ENCODE data around the gene NCOA1. TPM values are rescaled to one million over a fixed set of nuclear protein-coding genes. Genes with fewer than 3 reads are reported as not detected.
A peak's percentile ranks its signal among the peaks of the same experiment; 100 is the strongest.

NCOA1 gene
- total RNA-seq, 1 experiment from 2014 or later: 11.6 TPM

DNA sequence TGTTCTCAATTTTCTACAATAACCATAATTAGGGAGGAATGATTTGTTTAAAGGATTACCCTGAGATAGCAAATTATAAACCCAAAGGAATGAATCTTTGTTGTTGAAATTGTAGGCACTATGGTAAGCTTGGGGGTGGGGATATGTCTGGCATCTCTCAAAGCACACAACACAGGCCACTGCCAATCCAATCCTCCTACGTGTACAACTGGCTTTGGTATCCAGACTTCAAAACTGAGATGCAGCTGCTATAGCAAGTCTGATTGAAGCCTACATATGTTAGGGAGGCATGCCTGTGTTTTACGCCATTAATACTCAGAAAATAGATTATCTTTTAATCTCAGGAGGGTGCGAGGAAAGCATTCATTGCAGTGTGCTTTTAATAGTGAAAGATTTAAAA, 5.9 kb upstream of the NCOA1 start:
- Histone ChIP-seq H3K4me2 (no peak overlapping the region), H3K79me2 (ENCODE audit: low read depth) (no peaks in the 10 kb centered on the region), H4K20me1 (ENCODE audit: insufficient read depth) (no peaks in the 10 kb centered on the region), H3K9me3 (ENCODE audit: insufficient read depth, low read depth) (no peaks in the 10 kb centered on the region), H3K9me2 (ENCODE audit: insufficient read depth) (no peaks in the 10 kb centered on the region), H3K36me3 (ENCODE audit: low read depth) (no peaks in the 10 kb centered on the region), H2AFZ (no peak overlapping the region), H3K4me1 (replicated peaks; ENCODE audit: insufficient read depth) (peaks cover 6% of the 10 kb centered on the region), H3K4me3 (no peak overlapping the region), H3F3A (ENCODE audit: insufficient read depth, low read depth) (peaks cover 12% of the 10 kb centered on the region; the same call in 1 of the 2 replicates), H3K27ac (no peak overlapping the region), H3K27me3 (ENCODE audit: insufficient read depth, low read depth) (no peaks in the 10 kb centered on the region)
- ChIA-PET CTCF (no interaction called here), POLR2A (ENCODE audit: unreplicated experiment) (no interaction called here)
- TF ChIP-seq EZH2 (IDR thresholded peaks at IDR 0.05; ENCODE audit: low read depth) (no peak), CTCF (conservative IDR thresholded peaks at IDR 0.05) (no peak)
- no TSS peak for BruUV-seq (replicated peaks)
- intact Hi-C loops (cut with micrococcal nuclease; ENCODE audit: unreplicated experiment): no loop called here
- no peak for DNase-seq

DNA sequence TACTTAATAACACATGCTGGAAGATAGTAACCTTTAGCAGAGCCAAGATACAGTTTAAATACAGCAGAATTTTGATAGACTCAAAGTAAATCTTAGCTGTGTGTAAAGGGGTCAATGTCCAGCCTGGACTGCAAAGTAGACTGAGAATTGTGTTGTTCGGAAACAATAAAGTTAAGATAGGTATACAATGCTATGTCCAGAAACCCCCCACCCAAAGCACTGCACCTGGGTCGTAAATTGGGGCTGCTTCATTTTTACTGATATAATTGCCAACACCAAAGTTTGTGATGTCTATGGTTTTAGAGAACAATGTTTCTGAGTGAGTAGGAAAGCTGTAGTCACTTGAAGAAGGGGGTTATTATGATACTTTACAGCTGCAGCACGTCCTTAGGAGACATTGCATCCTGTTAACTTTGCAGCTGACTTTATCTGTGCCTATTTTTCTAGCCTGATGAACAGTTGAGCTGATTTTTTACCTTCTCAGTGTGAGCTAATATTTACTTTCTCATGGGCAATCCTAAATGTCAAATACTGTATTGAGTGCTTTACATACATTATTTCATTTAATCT, 4.3 kb upstream of the NCOA1 start:
- Histone ChIP-seq H3K36me3 (ENCODE audit: low read depth) (no peaks in the 10 kb centered on the region), H3K27ac (no peak overlapping the region), H3K9me2 (ENCODE audit: insufficient read depth) (no peaks in the 10 kb centered on the region), H4K20me1 (ENCODE audit: insufficient read depth) (no peaks in the 10 kb centered on the region), H2AFZ (no peak overlapping the region), H3K9me3 (ENCODE audit: insufficient read depth, low read depth) (no peaks in the 10 kb centered on the region), H3K4me1 (replicated peaks; ENCODE audit: insufficient read depth) (peaks cover 6% of the 10 kb centered on the region), H3K27me3 (ENCODE audit: insufficient read depth, low read depth) (no peaks in the 10 kb centered on the region), H3K4me3 (no peak overlapping the region), H3K79me2 (ENCODE audit: low read depth) (no peaks in the 10 kb centered on the region), H3K4me2 (no peak overlapping the region), H3F3A (ENCODE audit: insufficient read depth, low read depth) (peaks cover 16% of the 10 kb centered on the region; the same call in 1 of the 2 replicates)
- intact Hi-C loops (cut with micrococcal nuclease; ENCODE audit: unreplicated experiment): no loop called here
- BruUV-seq (replicated peaks): no TSS peak
- CTCF ChIA-PET: no interaction called here
- no peak for DNase-seq
- TF ChIP-seq EZH2 (IDR thresholded peaks at IDR 0.05; ENCODE audit: low read depth): no peak
- no peak for TF ChIP-seq CTCF (conservative IDR thresholded peaks at IDR 0.05)
- POLR2A ChIA-PET (ENCODE audit: unreplicated experiment): no interaction called here

DNA sequence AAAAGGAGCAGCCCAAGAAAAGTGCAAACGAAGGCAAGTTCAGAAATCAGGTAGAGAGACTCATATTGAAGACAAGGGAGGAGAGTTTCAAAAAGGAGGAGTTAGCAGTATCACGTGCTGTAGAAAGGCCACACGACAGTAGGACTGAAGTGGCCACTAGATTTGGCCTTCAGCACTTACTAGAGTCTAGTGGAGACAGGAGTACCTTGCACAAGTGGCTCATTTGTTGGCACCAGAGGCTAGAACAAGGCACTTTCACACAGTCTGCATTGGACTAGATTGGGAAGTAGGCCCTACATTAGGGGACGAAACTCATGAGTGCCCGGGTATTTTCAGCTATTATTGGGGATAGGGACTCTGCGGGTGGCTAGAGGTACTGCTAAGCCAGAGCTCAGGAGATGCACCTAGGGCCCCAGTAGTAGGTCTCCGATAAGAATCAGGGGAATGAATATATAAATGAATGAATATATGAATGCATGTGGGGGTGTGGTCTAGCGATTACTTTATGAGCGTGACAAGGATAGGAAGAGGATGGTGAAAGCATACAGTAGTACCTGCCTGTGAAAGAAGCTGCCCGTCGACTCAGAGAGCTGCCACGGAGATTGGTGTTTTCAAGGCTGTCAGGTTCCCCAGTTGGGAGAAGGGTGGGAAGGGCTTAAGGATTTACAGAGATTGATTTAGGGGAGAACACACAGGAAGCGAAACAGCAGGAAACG, 1.4 kb upstream of the NCOA1 start:
- H3K27ac ChIP-seq: no peak overlapping the region
- DNase-seq: no peak
- no peaks in the 10 kb centered on the region for H4K20me1 ChIP-seq (ENCODE audit: insufficient read depth)
- ChIA-PET POLR2A (ENCODE audit: unreplicated experiment) (no interaction called here), CTCF (interaction anchor here (0.6 kb wide), 1 partner anchor 413 kb away, joined by 5 read pairs; no protein-coding TSS in a partner anchor)
- H3K4me3 ChIP-seq: peak overlapping the region; percentile 55; the same call in 1 of the 2 replicates
- no peaks in the 10 kb centered on the region for H3K27me3 ChIP-seq (ENCODE audit: insufficient read depth, low read depth)
- BruUV-seq (replicated peaks): no TSS peak
- H3K36me3 ChIP-seq (ENCODE audit: low read depth): no peaks in the 10 kb centered on the region
- H3K4me1 ChIP-seq (replicated peaks; ENCODE audit: insufficient read depth): peaks cover 25% of the 10 kb centered on the region
- no peaks in the 10 kb centered on the region for H3K9me3 ChIP-seq (ENCODE audit: insufficient read depth, low read depth)
- H3F3A ChIP-seq (ENCODE audit: insufficient read depth, low read depth): peaks cover 16% of the 10 kb centered on the region; the same call in 1 of the 2 replicates
- peaks cover 25% of the 10 kb centered on the region for H3K79me2 ChIP-seq (ENCODE audit: low read depth)
- H2AFZ ChIP-seq: no peak overlapping the region; the same call in 1 of the 2 replicates
- no peaks in the 10 kb centered on the region for H3K9me2 ChIP-seq (ENCODE audit: insufficient read depth)
- intact Hi-C loops (cut with micrococcal nuclease; ENCODE audit: unreplicated experiment): loop anchor here (1.0 kb wide), 1 partner anchor 304 kb away; the partner anchor contains the start of genes CENPO and PTRHD1
- H3K4me2 ChIP-seq: peak overlapping the region; percentile 62
- no peak for TF ChIP-seq CTCF (conservative IDR thresholded peaks at IDR 0.05)
- no peak for TF ChIP-seq EZH2 (IDR thresholded peaks at IDR 0.05; ENCODE audit: low read depth)
